Measurements from ENCODE around the gene KRT83.
"Not testable (repeated sequence)": the region's sequence is repeated elsewhere in the genome, so short reads cannot be mapped to it uniquely, and the experiment has no call there.

The KRT83 gene

GRCh38 chr12:52294803-52295202 lies 26.4 kb downstream of the KRT83 start:
- H3K4me3 ChIP-seq (ENCODE audit: low read depth, low read length), result no peak overlapping the region
- TF ChIP-seq CTCF (IDR thresholded peaks at IDR 0.05; ENCODE audit: borderline replicate concordance, insufficient read depth, low read depth, low read length), result no peak

GRCh38 chr12:52293926-52294325 lies 27.3 kb downstream of the KRT83 start:
- TF ChIP-seq CTCF (IDR thresholded peaks at IDR 0.05; ENCODE audit: borderline replicate concordance, insufficient read depth, low read depth, low read length), result no peak
- H3K4me3 ChIP-seq (ENCODE audit: low read depth, low read length), result no peak overlapping the region

GRCh38 chr12:52291267-52291935 lies 29.8 kb downstream of the KRT83 start, which contains the start of gene KRT81:
Gene KRT81, minus strand, starts transcription at chr12:52291534. Its CDS starts 69 bp downstream, at chr12:52291465.
- H3K4me3 ChIP-seq (ENCODE audit: low read depth, low read length), result no peak within 1 kb of the TSS
- TF ChIP-seq CTCF (IDR thresholded peaks at IDR 0.05; ENCODE audit: borderline replicate concordance, insufficient read depth, low read depth, low read length), result no peak

GRCh38 chr12:52290483-52291134 lies 30.6 kb downstream of the KRT83 start:
- H3K4me3 ChIP-seq (ENCODE audit: low read depth, low read length), result not testable (repeated sequence)

GRCh38 chr12:52287816-52288805 lies 33.1 kb downstream of the KRT83 start:
- peak overlapping the region; percentile 21 for H3K4me3 ChIP-seq (ENCODE audit: low read depth, low read length)

DNA sequence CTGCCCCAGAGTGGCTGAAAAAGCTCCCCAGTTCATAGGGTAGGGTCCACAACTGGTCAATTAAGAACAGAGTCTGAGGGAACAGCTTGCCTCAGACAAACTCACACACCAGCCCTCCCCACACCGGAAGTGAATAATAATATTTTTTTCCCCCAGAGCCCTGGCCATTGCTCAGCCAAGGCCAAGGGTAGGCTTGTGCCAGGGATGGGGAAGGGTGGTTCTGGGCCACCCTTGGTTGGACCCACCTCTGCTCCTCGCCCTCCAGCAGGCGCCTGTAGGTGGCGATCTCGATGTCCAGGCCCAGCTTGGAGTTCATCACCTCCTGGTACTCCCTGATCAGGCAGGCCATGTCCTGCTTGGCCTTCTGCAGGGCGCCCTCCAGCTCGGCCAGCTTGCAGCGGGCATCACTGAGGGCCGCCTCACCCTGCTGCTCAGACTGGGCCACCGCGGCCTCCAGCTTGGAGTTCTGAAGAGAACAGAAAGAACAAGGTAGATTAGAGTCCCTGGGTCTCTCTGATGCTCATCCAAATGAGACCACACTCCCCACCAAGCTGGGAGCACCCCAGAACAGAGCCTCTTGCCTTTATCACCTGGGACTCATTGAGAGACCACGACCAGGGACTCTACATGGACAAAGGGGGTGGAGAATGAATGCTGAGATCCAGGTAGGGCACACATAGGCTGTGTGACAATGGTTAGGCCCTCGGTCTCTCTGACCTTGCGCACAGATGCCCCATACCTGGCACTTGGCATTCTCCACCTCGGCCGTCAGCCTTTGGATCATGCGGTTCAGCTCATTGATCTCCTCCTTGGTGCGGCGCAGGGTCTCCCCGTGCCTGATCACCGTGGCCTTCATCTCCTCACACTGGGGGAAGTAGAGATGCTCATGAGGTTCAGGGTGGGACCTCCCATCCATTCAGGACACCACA lies 34.1 kb downstream of the KRT83 start:
- TF ChIP-seq CTCF (IDR thresholded peaks at IDR 0.05; ENCODE audit: borderline replicate concordance, insufficient read depth, low read depth, low read length), result peak; percentile 27; the same call in 1 of the 2 replicates
- not testable (repeated sequence) for H3K4me3 ChIP-seq (ENCODE audit: low read depth, low read length)

- no peak overlapping the region for H3K4me3 ChIP-seq (ENCODE audit: low read depth, low read length)
- no peak for TF ChIP-seq CTCF (IDR thresholded peaks at IDR 0.05; ENCODE audit: borderline replicate concordance, insufficient read depth, low read depth, low read length)
Measured at GRCh38 chr12:52285851-52286530, 35.2 kb downstream of the KRT83 start.

Data from GM12875 (cell line).